Heart right ventricle (tissue), 16 donors: ENCODE data around the gene VWA5B1. TPM values are rescaled to one million over a fixed set of nuclear protein-coding genes. Genes with fewer than 3 reads are reported as not detected.

Experiments
- ATAC-seq, 8 donors: fragments of 200-7000 bp; cut with Tn5 transposase; one replicate each; pipeline ENCODE4 v1.9.1; 2020; ENCODE audit warnings: mild to moderate bottlenecking in 8 of 8, moderate library complexity in 8 of 8, moderate number of reproducible peaks in 1 of 8
- DNase-seq, 2 donors: peaks; one replicate each; pipeline ENCODE4 v3.0.0-alpha.2; 2020
- H3K27ac ChIP-seq, 10 donors: fragments of 200-600 bp; sonication (generic) in 2 of 10; one replicate each; pipeline versions ENCODE4 v1.5.0 to v1.8.0; 2020 to 2022; ENCODE audit warnings: mild to moderate bottlenecking in 3 of 10
- H3K27me3 ChIP-seq, 7 donors: fragments of 200-600 bp; one replicate each; pipeline ENCODE4 v1.8.0; 2021 to 2022; ENCODE audit warnings: mild to moderate bottlenecking in 2 of 7
- H3K36me3 ChIP-seq, 9 donors: fragments of 200-600 bp; sonication (generic) in 1 of 9; one replicate each; pipeline versions ENCODE4 v1.5.0 to v1.8.0; 2020 to 2022; ENCODE audit warnings: mild to moderate bottlenecking in 2 of 9
- H3K4me1 ChIP-seq, 9 donors: fragments of 200-600 bp; sonication (generic) in 1 of 9; one replicate each; pipeline versions ENCODE4 v1.5.0 to v1.8.0; 2020 to 2022; ENCODE audit warnings: mild to moderate bottlenecking in 4 of 9
- H3K4me3 ChIP-seq, 10 donors: fragments of 200-600 bp; sonication (generic) in 2 of 10; one replicate each; pipeline versions ENCODE4 v1.5.0 to v1.8.0; 2020 to 2022; ENCODE audit warnings: mild to moderate bottlenecking in 7 of 10, moderate library complexity in 2 of 10
- H3K9me3 ChIP-seq, 11 donors: fragments of 200-600 bp in 10 of 11; sonication (generic) in 2 of 11; one replicate each; pipeline versions ENCODE4 v1.5.0 to v1.8.0; 2013 to 2022; ENCODE audit warnings: mild to moderate bottlenecking in 2 of 11, control low read depth in 1 of 11, moderate library complexity in 1 of 11
- WGBS, 2 donors: extraction: QIAGEN DNeasy Blood & Tissue Kit; methylation state at CpG; one replicate each; pipeline ENCODE4 v1.1.7; 2013; ENCODE audit warnings: inconsistent platforms in 1 of 2; 5-methylcytosine and 5-hydroxymethylcytosine counted together
- intact Hi-C, 10 donors: fragments of 100-400 bp; cut with DNase I; formaldehyde crosslinking; loops; one replicate each; pipeline versions ENCODE4 v1.11.1 to v1.14.2; 2022
- polyA plus RNA-seq, 2 donors: library from polyadenylated mRNA; stranded (reverse); fragments of 200-250 nt; gene quantifications; one replicate each; pipeline ENCODE4 v1.2.3, GENCODE V29; 2013
- total RNA-seq, 10 donors: library from RNA; stranded (reverse); fragmentation: NEBNext Ultra II Directional in 3 of 10; extraction: Animal tissue kit (Norgen Biotek cat#: 25700) in 3 of 10; gene quantifications; one replicate each; pipeline versions ENCODE4 v1.2.1 to v1.2.4, GENCODE V29; 2021 to 2023
- TF ChIP-seq, protein P1 (sequence below), 9 donors: fragments of 200-600 bp; sonication (generic) in 2 of 9; IDR thresholded peaks; one replicate each; pipeline versions ENCODE4 v1.5.0 to v1.8.0; 2021 to 2022; ENCODE audit warnings: antibody characterized with exemption in 9 of 9, mild to moderate bottlenecking in 5 of 9, moderate library complexity in 1 of 9
- donor health status: Arrhythmogenic right ventricular cardiomyopathy.
- donor health status: ischemic (EF 13 %, LVEDD 7.1; RV severe dilation, severe dysfunction).
- donor health status: healthy with polysubstance abuse.
- donor health status: DM: no; HTN: yes; CAD: no.
- donor health status: DM: no; HTN: no; CAD: no.
- donor health status: ischemic (EF 25% LVEDD 6.9; RV normal size, moderate dysfunction).
- donor health status: ischemic (EF 25% LVEDD 5.7; RV mildly dilated, moderate dysfunction).
- donor health status: healthy.
- donor health status: DM: yes; HTN: yes; CAD: no.
- donor health status: Ischemic cardiomyopathy.
- donor health status: ischemic (EF 35%, LVEDD 5.7; RV mildly dilated, moderate dysfunction).
- donor health status: nonischemic (EF 11% LVEDD 7.7; RV severe dilation, severe dysfunction).
- donor health status: DM: yes; HTN: yes; CAD: no.
- donor health status: PGD.
- donor health status: ischemic (EF 29% LVEDD 5.4; RV normal size, mild dysfunction).
- donor health status: nonischemic (EF 23%, LVEDD 6.1; RV moderate dilation, normal function).

Gene VWA5B1
- total and polyA plus RNA-seq, 12 donors = 0.03 to 1.2 (median 0.18) TPM; not detected in 9

DNA sequence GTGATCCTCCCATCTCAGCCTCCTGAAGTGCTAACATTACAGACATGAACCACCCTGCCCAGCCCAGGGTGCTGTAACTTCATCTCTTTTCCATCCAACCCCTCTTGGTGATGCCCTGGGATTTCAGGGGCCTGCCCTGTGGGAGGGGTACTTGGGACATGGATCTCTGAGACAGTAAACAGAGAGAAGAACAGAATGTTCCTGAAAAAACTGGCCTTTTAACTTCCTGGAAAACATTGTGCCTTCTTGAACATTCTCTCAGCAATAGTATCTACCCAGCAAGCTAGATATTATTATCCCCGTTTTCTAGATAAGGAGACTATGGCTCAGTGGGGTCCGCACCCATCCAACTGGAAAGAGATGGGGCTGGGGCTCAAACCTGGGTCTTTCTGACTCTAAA lies 57.0 kb downstream of the VWA5B1 start:
- no peak for DNase-seq
- WGBS, 2 donors = 76 to 83% methylated on average over 2 of the region's 2 CpGs
- TF ChIP-seq, protein P1, sequence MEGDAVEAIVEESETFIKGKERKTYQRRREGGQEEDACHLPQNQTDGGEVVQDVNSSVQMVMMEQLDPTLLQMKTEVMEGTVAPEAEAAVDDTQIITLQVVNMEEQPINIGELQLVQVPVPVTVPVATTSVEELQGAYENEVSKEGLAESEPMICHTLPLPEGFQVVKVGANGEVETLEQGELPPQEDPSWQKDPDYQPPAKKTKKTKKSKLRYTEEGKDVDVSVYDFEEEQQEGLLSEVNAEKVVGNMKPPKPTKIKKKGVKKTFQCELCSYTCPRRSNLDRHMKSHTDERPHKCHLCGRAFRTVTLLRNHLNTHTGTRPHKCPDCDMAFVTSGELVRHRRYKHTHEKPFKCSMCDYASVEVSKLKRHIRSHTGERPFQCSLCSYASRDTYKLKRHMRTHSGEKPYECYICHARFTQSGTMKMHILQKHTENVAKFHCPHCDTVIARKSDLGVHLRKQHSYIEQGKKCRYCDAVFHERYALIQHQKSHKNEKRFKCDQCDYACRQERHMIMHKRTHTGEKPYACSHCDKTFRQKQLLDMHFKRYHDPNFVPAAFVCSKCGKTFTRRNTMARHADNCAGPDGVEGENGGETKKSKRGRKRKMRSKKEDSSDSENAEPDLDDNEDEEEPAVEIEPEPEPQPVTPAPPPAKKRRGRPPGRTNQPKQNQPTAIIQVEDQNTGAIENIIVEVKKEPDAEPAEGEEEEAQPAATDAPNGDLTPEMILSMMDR (IDR thresholded peaks at IDR 0.05) = no peak
- ATAC-seq = no peak
- intact Hi-C loops = no loop called here
- Histone ChIP-seq H3K4me3 (no peak overlapping the region), H3K9me3 (peaks cover 0 to 10% (median 0%) of the 10 kb centered on the region in 11 donors), H3K27me3 (peaks cover 0 to 23% (median 16%) of the 10 kb centered on the region in 7 donors), H3K27ac (no peak overlapping the region), H3K36me3 (no peaks in the 10 kb centered on the region), H3K4me1 (peaks cover 0 to 6% (median 0%) of the 10 kb centered on the region in 9 donors)

DNA sequence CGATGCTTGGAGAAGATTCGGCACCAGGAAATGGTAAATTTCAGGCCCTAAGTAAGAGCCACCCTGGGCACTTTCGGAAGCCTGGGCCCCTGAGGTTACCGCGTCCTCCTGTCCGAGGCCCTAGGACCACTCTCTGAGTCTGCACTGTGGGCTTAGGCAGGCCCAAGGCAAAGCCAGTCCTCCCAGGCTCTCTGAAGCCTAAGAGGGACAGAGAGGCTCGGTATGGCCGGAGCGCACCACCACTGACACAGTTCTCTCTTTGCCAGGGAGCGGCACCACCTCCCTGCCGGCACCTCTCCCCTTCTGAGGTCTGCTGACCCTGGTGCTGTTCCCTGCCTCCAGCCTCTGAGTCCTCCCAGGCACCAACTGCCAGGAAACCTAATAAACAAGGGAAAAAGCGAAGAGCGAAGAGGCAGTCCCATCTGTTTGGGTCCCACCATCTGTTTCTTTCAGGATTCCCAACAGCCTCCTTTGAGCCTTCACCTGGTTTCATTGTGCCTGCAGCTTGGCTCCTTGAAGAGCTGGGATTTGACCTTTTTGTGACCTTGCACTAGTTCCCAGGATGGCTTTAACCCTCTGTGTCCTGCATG lies 57.7 kb downstream of the VWA5B1 start:
- no peaks in the 10 kb centered on the region for H3K4me1 ChIP-seq
- H3K9me3 ChIP-seq = peaks cover 0 to 10% (median 0%) of the 10 kb centered on the region in 11 donors
- intact Hi-C loops = no loop called here
- H3K27ac ChIP-seq = no peak overlapping the region
- ATAC-seq (no peak), DNase-seq (no peak)
- WGBS, 2 donors = 86 to 87% methylated on average over 13 of the region's 13 CpGs
- peaks cover 0 to 17% (median 10%) of the 10 kb centered on the region in 7 donors for H3K27me3 ChIP-seq
- H3K4me3 ChIP-seq = no peak overlapping the region
- H3K36me3 ChIP-seq = no peaks in the 10 kb centered on the region
- TF ChIP-seq, protein P1 (IDR thresholded peaks at IDR 0.05) = no peak

DNA sequence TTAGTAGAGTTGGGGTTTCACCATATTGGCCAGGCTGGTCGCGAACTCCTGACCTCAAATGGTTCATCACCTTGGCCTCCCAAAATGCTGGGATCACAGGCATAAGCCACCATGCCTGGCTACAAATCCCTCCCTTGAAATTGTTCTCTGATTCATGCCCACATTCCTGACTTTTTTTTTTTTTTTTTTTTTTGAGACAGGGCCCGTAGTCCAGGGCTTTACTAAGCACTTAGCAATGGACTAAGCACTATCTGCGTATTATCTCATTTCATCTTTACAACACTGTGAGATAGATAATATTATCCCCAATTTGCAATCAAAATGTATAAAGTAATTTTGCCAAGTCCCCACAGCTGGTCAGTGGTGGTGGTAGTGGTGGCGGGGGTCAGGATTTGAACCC lies 58.9 kb downstream of the VWA5B1 start:
- Histone ChIP-seq H3K27me3 (peaks cover 0 to 10% (median 8%) of the 10 kb centered on the region in 7 donors), H3K9me3 (peaks cover 0 to 10% (median 0%) of the 10 kb centered on the region in 11 donors), H3K4me1 (no peaks in the 10 kb centered on the region), H3K4me3 (no peak overlapping the region), H3K36me3 (no peaks in the 10 kb centered on the region), H3K27ac (no peak overlapping the region)
- DNase-seq (no peak), ATAC-seq (no peak)
- TF ChIP-seq, protein P1 (IDR thresholded peaks at IDR 0.05) = no peak
- intact Hi-C loops = no loop called here
- 91 to 93% methylated on average over 5 of the region's 5 CpGs for WGBS, 2 donors

DNA sequence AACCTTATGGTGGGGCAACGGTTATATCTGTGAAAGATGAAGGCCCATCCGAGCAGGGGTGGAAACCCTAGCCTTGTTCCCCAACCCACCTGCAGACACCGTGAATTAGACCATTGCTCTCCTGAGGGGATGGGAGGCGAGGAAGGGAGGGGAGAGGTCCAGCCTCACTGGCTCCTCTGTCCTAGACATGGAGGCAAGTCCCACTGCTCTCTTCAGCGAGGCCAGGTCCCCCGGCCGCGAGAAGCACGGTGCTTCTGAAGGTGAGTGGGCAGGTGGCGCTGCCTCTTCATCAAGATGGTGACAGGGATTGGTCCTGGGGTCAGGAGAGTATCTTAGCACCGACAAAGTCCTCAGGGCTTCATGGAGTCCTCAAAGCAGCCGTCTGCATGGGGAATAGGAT lies 59.3 kb downstream of the VWA5B1 start:
- H3K36me3 ChIP-seq = no peaks in the 10 kb centered on the region
- 86 to 87% methylated on average over 12 of the region's 12 CpGs for WGBS, 2 donors
- intact Hi-C loops = loop anchor here in 1 of 10 donors (10.0 kb wide), 1 partner anchor 85 kb away; no protein-coding TSS in a partner anchor
- no peaks in the 10 kb centered on the region for H3K4me1 ChIP-seq
- ATAC-seq (no peak), DNase-seq (no peak)
- H3K27me3 ChIP-seq = peaks cover 0 to 8% (median 5%) of the 10 kb centered on the region in 7 donors
- no peak overlapping the region for H3K4me3 ChIP-seq
- no peak overlapping the region for H3K27ac ChIP-seq
- peaks cover 0 to 10% (median 0%) of the 10 kb centered on the region in 11 donors for H3K9me3 ChIP-seq
- TF ChIP-seq, protein P1 (IDR thresholded peaks at IDR 0.05) = no peak
